ENCODE measurements around the gene TAF10. TPM values are rescaled to one million over a fixed set of nuclear protein-coding genes. Genes with fewer than 3 reads are reported as not detected.

Gene TAF10
- total and polyA plus RNA-seq, 2 donors: 12.4 to 65.3 TPM

GRCh38 chr11:6583584-6583983, 28.4 kb downstream of the TAF10 start:
- H3K4me3 ChIP-seq (ENCODE audit: low read depth, low read length): no peak overlapping the region
- no peaks in the 10 kb centered on the region for H3K36me3 ChIP-seq (ENCODE audit: insufficient read depth)
- no peak for DNase-seq (ENCODE audit: extremely low spot score)
- no peaks in the 10 kb centered on the region for H3K4me1 ChIP-seq (ENCODE audit: insufficient read depth)
- H3K27ac ChIP-seq (ENCODE audit: low read depth): no peak overlapping the region
- 98% methylated on average over 1 of the region's 1 CpG for WGBS

GRCh38 chr11:6579681-6580080, 32.3 kb downstream of the TAF10 start:
- H3K27ac ChIP-seq (ENCODE audit: low read depth): no peak overlapping the region
- 79% methylated on average over 2 of the region's 2 CpGs for WGBS
- no peak for DNase-seq (ENCODE audit: extremely low spot score)

GRCh38 chr11:6578134-6578533, 33.9 kb downstream of the TAF10 start:
- no peak for DNase-seq (ENCODE audit: extremely low spot score)
- H3K27ac ChIP-seq (ENCODE audit: low read depth): no peak overlapping the region
- no peaks in the 10 kb centered on the region for H3K4me1 ChIP-seq (ENCODE audit: insufficient read depth)
- H3K36me3 ChIP-seq (ENCODE audit: insufficient read depth): no peaks in the 10 kb centered on the region
- H3K4me3 ChIP-seq (ENCODE audit: low read depth, low read length): no peak overlapping the region
- 92% methylated on average over 1 of the region's 1 CpG for WGBS

More at GRCh38 chr11:6579681-6580080, 32.3 kb downstream of the TAF10 start:
- H3K36me3 ChIP-seq (ENCODE audit: insufficient read depth): no peaks in the 10 kb centered on the region
- no peaks in the 10 kb centered on the region for H3K4me1 ChIP-seq (ENCODE audit: insufficient read depth)
- H3K4me3 ChIP-seq (ENCODE audit: low read depth, low read length): no peak overlapping the region

- 21% methylated on average over 6 of the region's 6 CpGs for WGBS
- Histone ChIP-seq H3K27ac (ENCODE audit: low read depth) (no peak overlapping the region), H3K4me3 (ENCODE audit: low read depth, low read length) (no peak overlapping the region), H3K36me3 (ENCODE audit: insufficient read depth) (no peaks in the 10 kb centered on the region), H3K4me1 (ENCODE audit: insufficient read depth) (no peaks in the 10 kb centered on the region)
- DNase-seq (ENCODE audit: extremely low spot score): peak; percentile 64
Measured at GRCh38 chr11:6576471-6577373, 35.3 kb downstream of the TAF10 start.

GRCh38 chr11:6574816-6575715, 37.0 kb downstream of the TAF10 start:
- H3K4me1 ChIP-seq (ENCODE audit: insufficient read depth): no peaks in the 10 kb centered on the region
- H3K36me3 ChIP-seq (ENCODE audit: insufficient read depth): no peaks in the 10 kb centered on the region
- H3K27ac ChIP-seq (ENCODE audit: low read depth): no peak overlapping the region
- no peak for DNase-seq (ENCODE audit: extremely low spot score)
- 86% methylated on average over 6 of the region's 6 CpGs for WGBS
- H3K4me3 ChIP-seq (ENCODE audit: low read depth, low read length): no peak overlapping the region

- H3K4me3 ChIP-seq (ENCODE audit: low read depth, low read length): no peak overlapping the region
- DNase-seq (ENCODE audit: extremely low spot score): no peak
- no peaks in the 10 kb centered on the region for H3K4me1 ChIP-seq (ENCODE audit: insufficient read depth)
- no peak overlapping the region for H3K27ac ChIP-seq (ENCODE audit: low read depth)
- 59% methylated on average over 2 of the region's 2 CpGs for WGBS
- H3K36me3 ChIP-seq (ENCODE audit: insufficient read depth): no peaks in the 10 kb centered on the region
Measured at GRCh38 chr11:6572215-6572614, 39.8 kb downstream of the TAF10 start.

GRCh38 chr11:6571434-6572008, 40.5 kb downstream of the TAF10 start:
- WGBS: 71% methylated on average over 22 of the region's 22 CpGs
- DNase-seq (ENCODE audit: extremely low spot score): no peak

GRCh38 chr11:6570691-6571427, 41.2 kb downstream of the TAF10 start:
- no peak for DNase-seq (ENCODE audit: extremely low spot score)
- 64% methylated on average over 62 of the region's 62 CpGs for WGBS
- no peaks in the 10 kb centered on the region for H3K4me1 ChIP-seq (ENCODE audit: insufficient read depth)
- H3K4me3 ChIP-seq (ENCODE audit: low read depth, low read length): no peak overlapping the region
- H3K36me3 ChIP-seq (ENCODE audit: insufficient read depth): no peaks in the 10 kb centered on the region
- H3K27ac ChIP-seq (ENCODE audit: low read depth): no peak overlapping the region

More at GRCh38 chr11:6571434-6572008, 40.5 kb downstream of the TAF10 start:
- Histone ChIP-seq H3K4me3 (ENCODE audit: low read depth, low read length) (no peak overlapping the region), H3K27ac (ENCODE audit: low read depth) (no peak overlapping the region), H3K36me3 (ENCODE audit: insufficient read depth) (no peaks in the 10 kb centered on the region), H3K4me1 (ENCODE audit: insufficient read depth) (no peaks in the 10 kb centered on the region)

GRCh38 chr11:6569706-6570105, 42.3 kb downstream of the TAF10 start:
- Histone ChIP-seq H3K36me3 (ENCODE audit: insufficient read depth) (no peaks in the 10 kb centered on the region), H3K27ac (ENCODE audit: low read depth) (no peak overlapping the region), H3K4me1 (ENCODE audit: insufficient read depth) (no peaks in the 10 kb centered on the region), H3K4me3 (ENCODE audit: low read depth, low read length) (no peak overlapping the region)
- no peak for DNase-seq (ENCODE audit: extremely low spot score)
- WGBS: 86% methylated on average over 5 of the region's 5 CpGs

GRCh38 chr11:6568191-6568918, 43.7 kb downstream of the TAF10 start:
- no peaks in the 10 kb centered on the region for H3K4me1 ChIP-seq (ENCODE audit: insufficient read depth)
- no peaks in the 10 kb centered on the region for H3K36me3 ChIP-seq (ENCODE audit: insufficient read depth)
- no peak overlapping the region for H3K27ac ChIP-seq (ENCODE audit: low read depth)
- 64% methylated on average over 4 of the region's 4 CpGs for WGBS
- no peak for DNase-seq (ENCODE audit: extremely low spot score)
- H3K4me3 ChIP-seq (ENCODE audit: low read depth, low read length): no peak overlapping the region

- H3K4me1 ChIP-seq (ENCODE audit: insufficient read depth): no peaks in the 10 kb centered on the region
- no peak overlapping the region for H3K4me3 ChIP-seq (ENCODE audit: low read depth, low read length)
- H3K27ac ChIP-seq (ENCODE audit: low read depth): no peak overlapping the region
- no peaks in the 10 kb centered on the region for H3K36me3 ChIP-seq (ENCODE audit: insufficient read depth)
- WGBS: 95% methylated on average over 7 of the region's 7 CpGs
- no peak for DNase-seq (ENCODE audit: extremely low spot score)
Measured at GRCh38 chr11:6567371-6567745, 44.7 kb downstream of the TAF10 start.

- H3K4me1 ChIP-seq (ENCODE audit: insufficient read depth): no peaks in the 10 kb centered on the region
- no peaks in the 10 kb centered on the region for H3K36me3 ChIP-seq (ENCODE audit: insufficient read depth)
- no peak overlapping the region for H3K27ac ChIP-seq (ENCODE audit: low read depth)
- 88% methylated on average over 13 of the region's 13 CpGs for WGBS
- no peak overlapping the region for H3K4me3 ChIP-seq (ENCODE audit: low read depth, low read length)
- no peak for DNase-seq (ENCODE audit: extremely low spot score)
Measured at GRCh38 chr11:6566704-6567370, 45.2 kb downstream of the TAF10 start.
